ENCODE data around the gene PTPN7.

- TF ChIP-seq EZH2phosphoT487 (IDR thresholded peaks at IDR 0.05; ENCODE audit: borderline replicate concordance) = no peak
- TF ChIP-seq CTCF (conservative IDR thresholded peaks at IDR 0.05; ENCODE audit: low read length) = peak; percentile 57
Measured at GRCh38 chr1:202170726-202171125, 10.3 kb upstream of the PTPN7 start.
